Epidermal melanocyte (primary cell): ENCODE data around the gene ADAMTS17.

ENCODE experiments used
- DNase-seq: peaks from one replicate; pipeline ENCODE4 v3.0.0; 2011; ENCODE audit warnings: low spot score; ENCODE audit not compliant: insufficient read length

The ADAMTS17 gene

GRCh38 chr15:100201376-100202280, 140.1 kb downstream of the ADAMTS17 start:
- no peak for DNase-seq

GRCh38 chr15:100200287-100200880, 141.4 kb downstream of the ADAMTS17 start:
- no peak for DNase-seq

- no peak for DNase-seq
Observed at GRCh38 chr15:100199711-100200286, 142.0 kb downstream of the ADAMTS17 start.

- no peak for DNase-seq
Observed at GRCh38 chr15:100198442-100198841, 143.3 kb downstream of the ADAMTS17 start.

- DNase-seq, result no peak
Observed at GRCh38 chr15:100196326-100197058, 145.3 kb downstream of the ADAMTS17 start.

GRCh38 chr15:100194996-100195395, 146.8 kb downstream of the ADAMTS17 start:
- DNase-seq, result no peak

- DNase-seq, result no peak
Observed at GRCh38 chr15:100193277-100193860, 148.4 kb downstream of the ADAMTS17 start.

GRCh38 chr15:100192097-100193080, 149.4 kb downstream of the ADAMTS17 start:
- no peak for DNase-seq

GRCh38 chr15:100191161-100191560, 150.6 kb downstream of the ADAMTS17 start:
- no peak for DNase-seq

- DNase-seq, result no peak
Observed at GRCh38 chr15:100190675-100191074, 151.1 kb downstream of the ADAMTS17 start.

- no peak for DNase-seq
Observed at GRCh38 chr15:100189849-100190248, 151.9 kb downstream of the ADAMTS17 start.

- DNase-seq, result no peak
Observed at GRCh38 chr15:100189319-100189718, 152.5 kb downstream of the ADAMTS17 start.

- DNase-seq, result no peak
Observed at GRCh38 chr15:100187677-100188076, 154.1 kb downstream of the ADAMTS17 start.

GRCh38 chr15:100186960-100187359, 154.8 kb downstream of the ADAMTS17 start:
- no peak for DNase-seq

- DNase-seq, result no peak
Observed at GRCh38 chr15:100186366-100186765, 155.4 kb downstream of the ADAMTS17 start.

- no peak for DNase-seq
Observed at GRCh38 chr15:100183921-100184495, 157.8 kb downstream of the ADAMTS17 start.

GRCh38 chr15:100180921-100181320, 160.9 kb downstream of the ADAMTS17 start:
- DNase-seq, result no peak

GRCh38 chr15:100175406-100176114, 166.2 kb downstream of the ADAMTS17 start:
- no peak for DNase-seq

- no peak for DNase-seq
Observed at GRCh38 chr15:100174904-100175275, 166.9 kb downstream of the ADAMTS17 start.
